GM23338 (cell line): ENCODE results near the gene ELMOD3.

Source experiments
- CTCF ChIP-seq, 2 experiments: fragments of 200-600 bp in 1 of 2; sonication (generic) in 1 of 2; conservative IDR thresholded peaks; 2 replicates each; pipeline versions ENCODE4 v1.5.1 to v1.6.1; 2016 to 2017; ENCODE audit warnings: antibody characterized with exemption in 2 of 2, low read depth in 2 of 2, mild to moderate bottlenecking in 2 of 2, moderate library complexity in 1 of 2
- JUNB ChIP-seq: IDR thresholded peaks from one replicate; pipeline ENCODE4 v1.6.1; 2016; ENCODE audit warnings: antibody characterized with exemption; ENCODE audit not compliant: unreplicated experiment
- POLR2AphosphoS5 ChIP-seq: IDR thresholded peaks from 2 replicates; pipeline ENCODE4 v1.6.1; 2016; ENCODE audit warnings: antibody characterized with exemption, low read depth
- REST ChIP-seq: IDR thresholded peaks from one replicate; pipeline ENCODE4 v1.6.1; 2018; ENCODE audit warnings: antibody characterized with exemption; ENCODE audit not compliant: unreplicated experiment
- ZNF462 ChIP-seq: fragments of 250-450 bp; sonication (Bioruptor Pico); IDR thresholded peaks from 2 replicates; pipeline ENCODE4 v1.5.0; 2020; ENCODE audit warnings: mild to moderate bottlenecking, moderate library complexity

GRCh38 chr2:85388878-85389538, 34.4 kb downstream of the ELMOD3 start:
- TF ChIP-seq CTCF (conservative IDR thresholded peaks at IDR 0.05; ENCODE audit: low read depth in 2 of 2) (no peak), POLR2AphosphoS5 (no peak), REST (no peak), ZNF462 (CRISPR knock-in tag) (no peak), JUNB (no peak)
